ENCODE data around the gene GDE1.

- no peak for TF ChIP-seq CTCF (IDR thresholded peaks at IDR 0.05; ENCODE audit: insufficient read depth, low read length, poor library complexity, severe bottlenecking)
- TF ChIP-seq EZH2phosphoT487 (conservative IDR thresholded peaks at IDR 0.05; ENCODE audit: low read length), result no peak
These were observed 5.3 kb upstream of the GDE1 start for GRCh38 chr16:19527161-19527560.

Measured in SU-DHL-6 (cell line).